H1 (cell line): ENCODE measurements around the gene CGNL1. TPM values are rescaled to one million over a fixed set of nuclear protein-coding genes. Genes with fewer than 3 reads are reported as not detected.

ENCODE experiments used
- ASH2L ChIP-seq: fragments of 200-600, 300-600 bp; sonication (generic); IDR thresholded peaks from one replicate; pipeline ENCODE4 v1.7.1; 2017; ENCODE audit warnings: low read length
- EGR1 ChIP-seq: IDR thresholded peaks from 2 replicates; pipeline ENCODE4 v1.6.1; 2011; ENCODE audit warnings: low read depth, low read length, borderline replicate concordance
- JUND ChIP-seq: IDR thresholded peaks from 2 replicates; pipeline ENCODE4 v1.6.1; 2011; ENCODE audit warnings: mild to moderate bottlenecking, improper control_type of control experiment, low read length
- KDM5A ChIP-seq: fragments of 200-600 bp; IDR thresholded peaks from 2 replicates; pipeline ENCODE4 v1.7.1; 2012; ENCODE audit warnings: mild to moderate bottlenecking, low read length, inconsistent platforms, mixed read lengths
- NRF1 ChIP-seq: IDR thresholded peaks from 2 replicates; pipeline ENCODE4 v1.6.1; 2011; ENCODE audit warnings: mild to moderate bottlenecking, low read depth, low read length, improper control_type of control experiment
- SP1 ChIP-seq: IDR thresholded peaks from 2 replicates; pipeline ENCODE4 v1.6.1; 2011; ENCODE audit warnings: low read depth, low read length
- TBP ChIP-seq: IDR thresholded peaks from 2 replicates; pipeline ENCODE4 v1.6.1; 2011; ENCODE audit warnings: low read depth, low read length, improper control_type of control experiment
- polyA plus RNA-seq, 7 experiments: library from polyadenylated mRNA; depleted of rRNA in 3 of 7; stranded (reverse) in 5 of 7; unstranded in 2 of 7; fragments of >200 nt in 5 of 7; fragments of 200-250 nt in 2 of 7; gene quantifications; 1 replicate in 5 of 7; 2 replicates in 1 of 7; 4 replicates in 1 of 7; pipeline versions ENCODE4 v1.2.1 to v1.2.3, GENCODE V29; 2011 to 2013; ENCODE audit warnings: missing spikeins in 2 of 7, mixed read lengths in 2 of 7
- total RNA-seq: library from RNA; stranded (reverse); fragmentation: NEBNext Ultra II Directional; extraction: Animal tissue kit (Norgen Biotek cat#: 25700); gene quantifications from 2 replicates; pipeline ENCODE4 v1.2.1, GENCODE V29; 2021
- TF ChIP-seq, protein P1 (sequence below), 3 experiments: IDR thresholded peaks; 1 replicate in 2 of 3; 2 replicates in 1 of 3; pipeline versions ENCODE4 v1.5.1 to v1.6.1; 2011; ENCODE audit warnings: low read length in 3 of 3, mild to moderate bottlenecking in 3 of 3, inconsistent platforms in 2 of 3, low read depth in 1 of 3, moderate library complexity in 1 of 3; ENCODE audit not compliant: insufficient read depth in 1 of 3; ENCODE audit errors: control extremely low read depth in 1 of 3
- TF ChIP-seq, protein P2 (sequence below): fragments of 300-600 bp; sonication (generic); IDR thresholded peaks from 2 replicates; pipeline ENCODE4 v1.7.1; 2012; ENCODE audit warnings: low read length, moderate library complexity, mild to moderate bottlenecking, inconsistent platforms; ENCODE audit not compliant: insufficient replicate concordance

Gene CGNL1
- total and polyA plus RNA-seq, 2 of the 8 experiments (the other 6 are each of a cell fraction or from before 2014, with no cell fraction given): 21.8 to 75.6 TPM

GRCh38 chr15:57517030-57517671, 140.8 kb downstream of the CGNL1 start (continued):
- TF ChIP-seq, protein P1, sequence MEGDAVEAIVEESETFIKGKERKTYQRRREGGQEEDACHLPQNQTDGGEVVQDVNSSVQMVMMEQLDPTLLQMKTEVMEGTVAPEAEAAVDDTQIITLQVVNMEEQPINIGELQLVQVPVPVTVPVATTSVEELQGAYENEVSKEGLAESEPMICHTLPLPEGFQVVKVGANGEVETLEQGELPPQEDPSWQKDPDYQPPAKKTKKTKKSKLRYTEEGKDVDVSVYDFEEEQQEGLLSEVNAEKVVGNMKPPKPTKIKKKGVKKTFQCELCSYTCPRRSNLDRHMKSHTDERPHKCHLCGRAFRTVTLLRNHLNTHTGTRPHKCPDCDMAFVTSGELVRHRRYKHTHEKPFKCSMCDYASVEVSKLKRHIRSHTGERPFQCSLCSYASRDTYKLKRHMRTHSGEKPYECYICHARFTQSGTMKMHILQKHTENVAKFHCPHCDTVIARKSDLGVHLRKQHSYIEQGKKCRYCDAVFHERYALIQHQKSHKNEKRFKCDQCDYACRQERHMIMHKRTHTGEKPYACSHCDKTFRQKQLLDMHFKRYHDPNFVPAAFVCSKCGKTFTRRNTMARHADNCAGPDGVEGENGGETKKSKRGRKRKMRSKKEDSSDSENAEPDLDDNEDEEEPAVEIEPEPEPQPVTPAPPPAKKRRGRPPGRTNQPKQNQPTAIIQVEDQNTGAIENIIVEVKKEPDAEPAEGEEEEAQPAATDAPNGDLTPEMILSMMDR (IDR thresholded peaks at IDR 0.05; ENCODE audit: control extremely low read depth in 1 of 3, insufficient read depth in 1 of 3, low read depth in 1 of 3, low read length in 3 of 3): no peak
- TF ChIP-seq NRF1 (no peak), KDM5A (no peak), JUND (no peak), ASH2L (no peak), SP1 (no peak), EGR1 (no peak), TBP (no peak)
- TF ChIP-seq, protein P2, sequence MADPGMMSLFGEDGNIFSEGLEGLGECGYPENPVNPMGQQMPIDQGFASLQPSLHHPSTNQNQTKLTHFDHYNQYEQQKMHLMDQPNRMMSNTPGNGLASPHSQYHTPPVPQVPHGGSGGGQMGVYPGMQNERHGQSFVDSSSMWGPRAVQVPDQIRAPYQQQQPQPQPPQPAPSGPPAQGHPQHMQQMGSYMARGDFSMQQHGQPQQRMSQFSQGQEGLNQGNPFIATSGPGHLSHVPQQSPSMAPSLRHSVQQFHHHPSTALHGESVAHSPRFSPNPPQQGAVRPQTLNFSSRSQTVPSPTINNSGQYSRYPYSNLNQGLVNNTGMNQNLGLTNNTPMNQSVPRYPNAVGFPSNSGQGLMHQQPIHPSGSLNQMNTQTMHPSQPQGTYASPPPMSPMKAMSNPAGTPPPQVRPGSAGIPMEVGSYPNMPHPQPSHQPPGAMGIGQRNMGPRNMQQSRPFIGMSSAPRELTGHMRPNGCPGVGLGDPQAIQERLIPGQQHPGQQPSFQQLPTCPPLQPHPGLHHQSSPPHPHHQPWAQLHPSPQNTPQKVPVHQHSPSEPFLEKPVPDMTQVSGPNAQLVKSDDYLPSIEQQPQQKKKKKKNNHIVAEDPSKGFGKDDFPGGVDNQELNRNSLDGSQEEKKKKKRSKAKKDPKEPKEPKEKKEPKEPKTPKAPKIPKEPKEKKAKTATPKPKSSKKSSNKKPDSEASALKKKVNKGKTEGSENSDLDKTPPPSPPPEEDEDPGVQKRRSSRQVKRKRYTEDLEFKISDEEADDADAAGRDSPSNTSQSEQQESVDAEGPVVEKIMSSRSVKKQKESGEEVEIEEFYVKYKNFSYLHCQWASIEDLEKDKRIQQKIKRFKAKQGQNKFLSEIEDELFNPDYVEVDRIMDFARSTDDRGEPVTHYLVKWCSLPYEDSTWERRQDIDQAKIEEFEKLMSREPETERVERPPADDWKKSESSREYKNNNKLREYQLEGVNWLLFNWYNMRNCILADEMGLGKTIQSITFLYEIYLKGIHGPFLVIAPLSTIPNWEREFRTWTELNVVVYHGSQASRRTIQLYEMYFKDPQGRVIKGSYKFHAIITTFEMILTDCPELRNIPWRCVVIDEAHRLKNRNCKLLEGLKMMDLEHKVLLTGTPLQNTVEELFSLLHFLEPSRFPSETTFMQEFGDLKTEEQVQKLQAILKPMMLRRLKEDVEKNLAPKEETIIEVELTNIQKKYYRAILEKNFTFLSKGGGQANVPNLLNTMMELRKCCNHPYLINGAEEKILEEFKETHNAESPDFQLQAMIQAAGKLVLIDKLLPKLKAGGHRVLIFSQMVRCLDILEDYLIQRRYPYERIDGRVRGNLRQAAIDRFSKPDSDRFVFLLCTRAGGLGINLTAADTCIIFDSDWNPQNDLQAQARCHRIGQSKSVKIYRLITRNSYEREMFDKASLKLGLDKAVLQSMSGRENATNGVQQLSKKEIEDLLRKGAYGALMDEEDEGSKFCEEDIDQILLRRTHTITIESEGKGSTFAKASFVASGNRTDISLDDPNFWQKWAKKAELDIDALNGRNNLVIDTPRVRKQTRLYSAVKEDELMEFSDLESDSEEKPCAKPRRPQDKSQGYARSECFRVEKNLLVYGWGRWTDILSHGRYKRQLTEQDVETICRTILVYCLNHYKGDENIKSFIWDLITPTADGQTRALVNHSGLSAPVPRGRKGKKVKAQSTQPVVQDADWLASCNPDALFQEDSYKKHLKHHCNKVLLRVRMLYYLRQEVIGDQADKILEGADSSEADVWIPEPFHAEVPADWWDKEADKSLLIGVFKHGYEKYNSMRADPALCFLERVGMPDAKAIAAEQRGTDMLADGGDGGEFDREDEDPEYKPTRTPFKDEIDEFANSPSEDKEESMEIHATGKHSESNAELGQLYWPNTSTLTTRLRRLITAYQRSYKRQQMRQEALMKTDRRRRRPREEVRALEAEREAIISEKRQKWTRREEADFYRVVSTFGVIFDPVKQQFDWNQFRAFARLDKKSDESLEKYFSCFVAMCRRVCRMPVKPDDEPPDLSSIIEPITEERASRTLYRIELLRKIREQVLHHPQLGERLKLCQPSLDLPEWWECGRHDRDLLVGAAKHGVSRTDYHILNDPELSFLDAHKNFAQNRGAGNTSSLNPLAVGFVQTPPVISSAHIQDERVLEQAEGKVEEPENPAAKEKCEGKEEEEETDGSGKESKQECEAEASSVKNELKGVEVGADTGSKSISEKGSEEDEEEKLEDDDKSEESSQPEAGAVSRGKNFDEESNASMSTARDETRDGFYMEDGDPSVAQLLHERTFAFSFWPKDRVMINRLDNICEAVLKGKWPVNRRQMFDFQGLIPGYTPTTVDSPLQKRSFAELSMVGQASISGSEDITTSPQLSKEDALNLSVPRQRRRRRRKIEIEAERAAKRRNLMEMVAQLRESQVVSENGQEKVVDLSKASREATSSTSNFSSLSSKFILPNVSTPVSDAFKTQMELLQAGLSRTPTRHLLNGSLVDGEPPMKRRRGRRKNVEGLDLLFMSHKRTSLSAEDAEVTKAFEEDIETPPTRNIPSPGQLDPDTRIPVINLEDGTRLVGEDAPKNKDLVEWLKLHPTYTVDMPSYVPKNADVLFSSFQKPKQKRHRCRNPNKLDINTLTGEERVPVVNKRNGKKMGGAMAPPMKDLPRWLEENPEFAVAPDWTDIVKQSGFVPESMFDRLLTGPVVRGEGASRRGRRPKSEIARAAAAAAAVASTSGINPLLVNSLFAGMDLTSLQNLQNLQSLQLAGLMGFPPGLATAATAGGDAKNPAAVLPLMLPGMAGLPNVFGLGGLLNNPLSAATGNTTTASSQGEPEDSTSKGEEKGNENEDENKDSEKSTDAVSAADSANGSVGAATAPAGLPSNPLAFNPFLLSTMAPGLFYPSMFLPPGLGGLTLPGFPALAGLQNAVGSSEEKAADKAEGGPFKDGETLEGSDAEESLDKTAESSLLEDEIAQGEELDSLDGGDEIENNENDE: no peak
